GM12878 (cell line): Measurements from ENCODE around the gene SPTBN1. TPM values are rescaled to one million over a fixed set of nuclear protein-coding genes. Genes with fewer than 3 reads are reported as not detected.

Experiments used
- ATAC-seq: fragments of 200-7000 bp; cut with Tn5 transposase; 3 replicates; pipeline ENCODE4 v1.9.1; 2020; ENCODE audit warnings: mild to moderate bottlenecking, moderate library complexity
- BruUV-seq: library from RNA; stranded (reverse); fragments of 400-500 nt; replicated peaks from 2 replicates; lab custom pipeline; 2021; lab: Mats Ljungman, UMichigan
- CTCF ChIA-PET: fragments of 300-600 bp; sonication (Branson Sonifier 250); formaldehyde crosslinking; extraction: SDS; loops from one replicate; lab custom pipeline; 2021; ENCODE audit warnings: inconsistent platforms; lab: Yijun Ruan, JAX
- POLR2A ChIA-PET: fragments of 350-600 bp; formaldehyde crosslinking; extraction: SDS; loops from one replicate; lab custom pipeline; 2021; ENCODE audit warnings: inconsistent platforms; lab: Charles Lee
- RAD21 ChIA-PET: fragments of 300-600 bp; sonication (Branson Sonifier 250); formaldehyde crosslinking; loops from one replicate; lab custom pipeline; 2023; ENCODE audit warnings: antibody characterized with exemption; ENCODE audit not compliant: unreplicated experiment; lab: Charles Lee
- SMC1A ChIA-PET: fragments of 300-600 bp; sonication (Branson Sonifier 250); formaldehyde crosslinking; loops from one replicate; lab custom pipeline; 2023; ENCODE audit not compliant: unreplicated experiment, uncharacterized antibody; lab: Charles Lee
- DNase-seq: peaks from one replicate; pipeline ENCODE4 v3.0.0-alpha.2; 2011; ENCODE audit warnings: low read depth, low spot score
- FAIRE-seq: peaks from 3 replicates; lab custom pipeline; 2011; peaks lifted over from hg19 to GRCh38; lab: Jason Lieb, UNC
- H2AFZ ChIP-seq: 2 replicates; pipeline ENCODE4 v1.6.0; 2011; ENCODE audit warnings: low read depth, low read length, control low read depth; ENCODE audit not compliant: control insufficient read depth
- H3K27ac ChIP-seq: 2 replicates; pipeline ENCODE4 v1.5.1; 2011; ENCODE audit warnings: control low read depth; ENCODE audit not compliant: control insufficient read depth, insufficient read depth
- H3K27me3 ChIP-seq, 2 experiments: replicated peaks in 1 of 2; 2 replicates each; pipeline versions ENCODE4 v1.6.0 to v1.6.1; 2011; ENCODE audit warnings: low read length in 1 of 2; ENCODE audit not compliant: control insufficient read depth in 2 of 2, insufficient read depth in 2 of 2
- H3K36me3 ChIP-seq, 2 experiments: 2 replicates each; pipeline ENCODE4 v1.5.1; 2011; ENCODE audit warnings: low read length in 1 of 2; ENCODE audit not compliant: control insufficient read depth in 2 of 2, insufficient read depth in 2 of 2
- H3K4me1 ChIP-seq: 2 replicates; pipeline ENCODE4 v1.6.1; 2011; ENCODE audit warnings: mild to moderate bottlenecking, low read length, moderate library complexity, mixed read lengths; ENCODE audit not compliant: control insufficient read depth, insufficient read depth
- H3K4me2 ChIP-seq: 2 replicates; pipeline ENCODE4 v1.6.0; 2011; ENCODE audit warnings: control low read depth; ENCODE audit not compliant: control insufficient read depth, insufficient read depth
- H3K4me3 ChIP-seq: fragments of 200-600 bp; sonication (generic); 2 replicates; pipeline ENCODE4 v1.5.1; 2016
- H3K79me2 ChIP-seq: 2 replicates; pipeline ENCODE4 v1.6.0; 2011; ENCODE audit warnings: low read length; ENCODE audit not compliant: control insufficient read depth, insufficient read depth
- H3K9ac ChIP-seq: 2 replicates; pipeline ENCODE4 v1.8.0; 2011; ENCODE audit warnings: low read length, control low read depth, mixed read lengths; ENCODE audit not compliant: control insufficient read depth, insufficient read depth
- H3K9me3 ChIP-seq: replicated peaks from 3 replicates; pipeline ENCODE4 v1.5.1; 2011; ENCODE audit warnings: mild to moderate bottlenecking, low read length; ENCODE audit not compliant: control insufficient read depth, insufficient read depth
- H4K20me1 ChIP-seq: 2 replicates; pipeline ENCODE4 v1.6.0; 2011; ENCODE audit not compliant: control insufficient read depth, insufficient read depth
- BHLHE40 ChIP-seq, 2 experiments: fragments of 450-650 bp in 1 of 2; IDR thresholded peaks; 2 replicates each; pipeline ENCODE4 v1.6.1; 2011 to 2017; ENCODE audit warnings: low read depth in 2 of 2, borderline replicate concordance in 1 of 2, improper control_type of control experiment in 1 of 2, low read length in 1 of 2, mild to moderate bottlenecking in 1 of 2
- EGR1 ChIP-seq, 2 experiments: IDR thresholded peaks; 1 replicate in 1 of 2; 2 replicates in 1 of 2; pipeline ENCODE4 v1.6.1; 2011 to 2012; ENCODE audit warnings: low read depth in 2 of 2, low read length in 2 of 2, borderline replicate concordance in 1 of 2, mild to moderate bottlenecking in 1 of 2, moderate library complexity in 1 of 2
- ELK1 ChIP-seq: IDR thresholded peaks from 2 replicates; pipeline ENCODE4 v1.6.1; 2012; ENCODE audit warnings: low read depth, low read length, improper control_type of control experiment
- KLF5 ChIP-seq: fragments of 450-650 bp; IDR thresholded peaks from 2 replicates; pipeline ENCODE4 v1.6.1; 2014; ENCODE audit warnings: mild to moderate bottlenecking; ENCODE audit not compliant: partially characterized antibody
- NR2C2 ChIP-seq: IDR thresholded peaks from 2 replicates; pipeline ENCODE4 v1.6.1; 2011; ENCODE audit warnings: borderline replicate concordance, low read depth; ENCODE audit not compliant: control insufficient read depth, insufficient read length
- PAX8 ChIP-seq: fragments of 450-650 bp; IDR thresholded peaks from 2 replicates; pipeline ENCODE4 v1.6.1; 2017; ENCODE audit warnings: mild to moderate bottlenecking, moderate library complexity
- POU2F2 ChIP-seq: IDR thresholded peaks from 3 replicates; pipeline ENCODE4 v1.6.1; 2011; ENCODE audit warnings: low read depth, mild to moderate bottlenecking, low read length, borderline replicate concordance
- RAD21 ChIP-seq: IDR thresholded peaks from 2 replicates; pipeline ENCODE4 v1.6.1; 2011; ENCODE audit warnings: mild to moderate bottlenecking, low read depth, low read length, moderate library complexity; ENCODE audit not compliant: insufficient read depth
- SIX5 ChIP-seq: IDR thresholded peaks from 2 replicates; pipeline ENCODE4 v1.6.1; 2011; ENCODE audit warnings: mild to moderate bottlenecking, low read depth, low read length, moderate library complexity; ENCODE audit not compliant: severe bottlenecking
- SMC3 ChIP-seq: IDR thresholded peaks from 2 replicates; pipeline ENCODE4 v1.6.1; 2011; ENCODE audit warnings: low read length, improper control_type of control experiment, borderline replicate concordance
- ZNF24 ChIP-seq: fragments of 450-650 bp; IDR thresholded peaks from 2 replicates; pipeline ENCODE4 v1.6.1; 2017; ENCODE audit warnings: antibody characterized with exemption, mild to moderate bottlenecking
- WGBS: methylation state at CpG from one replicate; pipeline ENCODE4 v1.1.6; 2016; ENCODE audit warnings: low lambda C conversion rate; ENCODE audit not compliant: insufficient replicate concordance, insufficient coverage; ENCODE audit errors: missing lambda C conversion rate; 5-methylcytosine and 5-hydroxymethylcytosine counted together
- in situ Hi-C: fragments of 300-500 bp; cut with MboI; formaldehyde crosslinking; loops from 9 replicates; pipeline ENCODE4 v1.14.3; 2018; ENCODE audit warnings: mixed read lengths
- intact Hi-C: fragments of 100-400 bp; cut with micrococcal nuclease; formaldehyde crosslinking; loops from one replicate; pipeline ENCODE4 v1.14.2; 2022; ENCODE audit not compliant: unreplicated experiment
- polyA plus RNA-seq, 11 experiments: library from polyadenylated mRNA; depleted of rRNA in 4 of 11; unstranded in 6 of 11; stranded (reverse) in 5 of 11; fragments of >200 nt; fragmentation: Nextera tagmentation in 4 of 11; fragmentation: Illumina TruSeq in 1 of 11; extraction: Ambion mirVana in 4 of 11; extraction: Trizol in 1 of 11; gene quantifications; 1 replicate in 1 of 11; 2 replicates in 10 of 11; pipeline versions ENCODE4 v1.2.1 to v1.2.3, GENCODE V29; 2011 to 2016; ENCODE audit warnings: inconsistent platforms in 2 of 11, missing spikeins in 2 of 11, low read depth in 1 of 11
- total RNA-seq, 4 experiments: library from RNA; depleted of rRNA in 3 of 4; stranded (reverse); fragments of >200 nt in 3 of 4; fragmentation: Illumina TruSeq in 1 of 4; extraction: Trizol in 1 of 4; gene quantifications; 2 replicates each; pipeline versions ENCODE4 v1.2.1 to v1.2.3, GENCODE V29; 2013 to 2021
- TF ChIP-seq, protein P1 (sequence below): fragments of 150-350 bp; IDR thresholded peaks from 2 replicates; pipeline ENCODE4 v1.6.1; 2014; ENCODE audit warnings: mild to moderate bottlenecking, low read depth, low read length
- TF ChIP-seq, protein P2 (sequence below): fragments of 450-650 bp; formaldehyde crosslinking; IDR thresholded peaks from 2 replicates; pipeline ENCODE4 v1.5.0; 2022; ENCODE audit warnings: mild to moderate bottlenecking, missing genetic modification characterization
- TF ChIP-seq, protein P3 (sequence below): fragments of 450-650 bp; IDR thresholded peaks from 2 replicates; pipeline ENCODE4 v1.6.1; 2017; ENCODE audit warnings: antibody characterized with exemption, mild to moderate bottlenecking, moderate library complexity

SPTBN1 gene
- total and polyA plus RNA-seq, 10 of the 15 experiments (the other 5 are each of a cell fraction or from before 2014, with no cell fraction given): 20.6 to 154 (median 76.7) TPM

GRCh38 chr2:54651291-54651690, 195.2 kb downstream of the SPTBN1 start:
- Histone ChIP-seq H3K79me2 (no peaks in the 10 kb centered on the region), H3K36me3 (peaks cover 46 to 66% of the 10 kb centered on the region in 2 experiments), H3K9ac (no peak overlapping the region), H2AFZ (no peak overlapping the region), H3K27me3 (no peaks in the 10 kb centered on the region), H3K27ac (no peak overlapping the region), H3K9me3 (no peaks in the 10 kb centered on the region), H3K4me1 (no peaks in the 10 kb centered on the region), H3K4me3 (no peak overlapping the region), H3K4me2 (no peak overlapping the region), H4K20me1 (no peaks in the 10 kb centered on the region)
- POLR2A ChIA-PET: no interaction called here
- SMC1A ChIA-PET: interaction anchor here (0.9 to 4.8 kb wide), 8 partner anchors 12 to 128 kb away, joined by 3 to 28 read pairs (median 4); no protein-coding TSS in a partner anchor
- RAD21 ChIA-PET: no interaction called here
- in situ Hi-C loops (no loop called here), intact Hi-C loops (no loop called here)
- TF ChIP-seq, protein P1, sequence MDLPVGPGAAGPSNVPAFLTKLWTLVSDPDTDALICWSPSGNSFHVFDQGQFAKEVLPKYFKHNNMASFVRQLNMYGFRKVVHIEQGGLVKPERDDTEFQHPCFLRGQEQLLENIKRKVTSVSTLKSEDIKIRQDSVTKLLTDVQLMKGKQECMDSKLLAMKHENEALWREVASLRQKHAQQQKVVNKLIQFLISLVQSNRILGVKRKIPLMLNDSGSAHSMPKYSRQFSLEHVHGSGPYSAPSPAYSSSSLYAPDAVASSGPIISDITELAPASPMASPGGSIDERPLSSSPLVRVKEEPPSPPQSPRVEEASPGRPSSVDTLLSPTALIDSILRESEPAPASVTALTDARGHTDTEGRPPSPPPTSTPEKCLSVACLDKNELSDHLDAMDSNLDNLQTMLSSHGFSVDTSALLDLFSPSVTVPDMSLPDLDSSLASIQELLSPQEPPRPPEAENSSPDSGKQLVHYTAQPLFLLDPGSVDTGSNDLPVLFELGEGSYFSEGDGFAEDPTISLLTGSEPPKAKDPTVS: no peak
- TF ChIP-seq, protein P2, sequence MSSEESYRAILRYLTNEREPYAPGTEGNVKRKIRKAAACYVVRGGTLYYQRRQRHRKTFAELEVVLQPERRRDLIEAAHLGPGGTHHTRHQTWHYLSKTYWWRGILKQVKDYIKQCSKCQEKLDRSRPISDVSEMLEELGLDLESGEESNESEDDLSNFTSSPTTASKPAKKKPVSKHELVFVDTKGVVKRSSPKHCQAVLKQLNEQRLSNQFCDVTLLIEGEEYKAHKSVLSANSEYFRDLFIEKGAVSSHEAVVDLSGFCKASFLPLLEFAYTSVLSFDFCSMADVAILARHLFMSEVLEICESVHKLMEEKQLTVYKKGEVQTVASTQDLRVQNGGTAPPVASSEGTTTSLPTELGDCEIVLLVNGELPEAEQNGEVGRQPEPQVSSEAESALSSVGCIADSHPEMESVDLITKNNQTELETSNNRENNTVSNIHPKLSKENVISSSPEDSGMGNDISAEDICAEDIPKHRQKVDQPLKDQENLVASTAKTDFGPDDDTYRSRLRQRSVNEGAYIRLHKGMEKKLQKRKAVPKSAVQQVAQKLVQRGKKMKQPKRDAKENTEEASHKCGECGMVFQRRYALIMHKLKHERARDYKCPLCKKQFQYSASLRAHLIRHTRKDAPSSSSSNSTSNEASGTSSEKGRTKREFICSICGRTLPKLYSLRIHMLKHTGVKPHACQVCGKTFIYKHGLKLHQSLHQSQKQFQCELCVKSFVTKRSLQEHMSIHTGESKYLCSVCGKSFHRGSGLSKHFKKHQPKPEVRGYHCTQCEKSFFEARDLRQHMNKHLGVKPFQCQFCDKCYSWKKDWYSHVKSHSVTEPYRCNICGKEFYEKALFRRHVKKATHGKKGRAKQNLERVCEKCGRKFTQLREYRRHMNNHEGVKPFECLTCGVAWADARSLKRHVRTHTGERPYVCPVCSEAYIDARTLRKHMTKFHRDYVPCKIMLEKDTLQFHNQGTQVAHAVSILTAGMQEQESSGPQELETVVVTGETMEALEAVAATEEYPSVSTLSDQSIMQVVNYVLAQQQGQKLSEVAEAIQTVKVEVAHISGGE (CRISPR knock-in tag): no peak
- TF ChIP-seq RAD21: no peak
- no peak for TF ChIP-seq SIX5
- TF ChIP-seq SMC3: no peak
- TF ChIP-seq, protein P3, sequence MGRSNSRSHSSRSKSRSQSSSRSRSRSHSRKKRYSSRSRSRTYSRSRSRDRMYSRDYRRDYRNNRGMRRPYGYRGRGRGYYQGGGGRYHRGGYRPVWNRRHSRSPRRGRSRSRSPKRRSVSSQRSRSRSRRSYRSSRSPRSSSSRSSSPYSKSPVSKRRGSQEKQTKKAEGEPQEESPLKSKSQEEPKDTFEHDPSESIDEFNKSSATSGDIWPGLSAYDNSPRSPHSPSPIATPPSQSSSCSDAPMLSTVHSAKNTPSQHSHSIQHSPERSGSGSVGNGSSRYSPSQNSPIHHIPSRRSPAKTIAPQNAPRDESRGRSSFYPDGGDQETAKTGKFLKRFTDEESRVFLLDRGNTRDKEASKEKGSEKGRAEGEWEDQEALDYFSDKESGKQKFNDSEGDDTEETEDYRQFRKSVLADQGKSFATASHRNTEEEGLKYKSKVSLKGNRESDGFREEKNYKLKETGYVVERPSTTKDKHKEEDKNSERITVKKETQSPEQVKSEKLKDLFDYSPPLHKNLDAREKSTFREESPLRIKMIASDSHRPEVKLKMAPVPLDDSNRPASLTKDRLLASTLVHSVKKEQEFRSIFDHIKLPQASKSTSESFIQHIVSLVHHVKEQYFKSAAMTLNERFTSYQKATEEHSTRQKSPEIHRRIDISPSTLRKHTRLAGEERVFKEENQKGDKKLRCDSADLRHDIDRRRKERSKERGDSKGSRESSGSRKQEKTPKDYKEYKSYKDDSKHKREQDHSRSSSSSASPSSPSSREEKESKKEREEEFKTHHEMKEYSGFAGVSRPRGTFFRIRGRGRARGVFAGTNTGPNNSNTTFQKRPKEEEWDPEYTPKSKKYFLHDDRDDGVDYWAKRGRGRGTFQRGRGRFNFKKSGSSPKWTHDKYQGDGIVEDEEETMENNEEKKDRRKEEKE: no peak
- TF ChIP-seq BHLHE40 (IDR thresholded peaks at IDR 0.05; ENCODE audit: borderline replicate concordance in 1 of 2, low read depth in 2 of 2, low read length in 1 of 2): no peak
- TF ChIP-seq PAX8: no peak
- no peak for TF ChIP-seq ZNF24
- TF ChIP-seq KLF5: no peak
- TF ChIP-seq EGR1 (IDR thresholded peaks at IDR 0.05; ENCODE audit: borderline replicate concordance in 1 of 2, low read depth in 2 of 2, low read length in 2 of 2): no peak
- TF ChIP-seq ELK1: no peak
- TF ChIP-seq POU2F2: no peak
- TF ChIP-seq NR2C2: no peak
- ATAC-seq: no peak
- CTCF ChIA-PET: interaction anchor here (0.7 to 1.9 kb wide), 7 partner anchors 12 to 128 kb away, joined by 3 to 8 read pairs (median 3); no protein-coding TSS in a partner anchor
- DNase-seq: no peak
- over 99% methylated on average over 5 of the region's 5 CpGs for WGBS
- no TSS peak for BruUV-seq
- no peak for FAIRE-seq
